Spleen (tissue), 11 donors: ENCODE data around the gene DNAJC4. TPM values are rescaled to one million over a fixed set of nuclear protein-coding genes. Genes with fewer than 3 reads are reported as not detected.

Source experiments
- DNase-seq: peaks from one replicate; pipeline ENCODE4 v3.0.0-alpha.2; 2020
- H3K27ac ChIP-seq, 8 donors: fragments of 200-600 bp; sonication (generic) in 7 of 8; 1 replicate in 4 of 8; 2 replicates in 4 of 8; pipeline versions ENCODE4 v1.5.0 to v1.8.0; 2016 to 2021; ENCODE audit warnings: inconsistent platforms in 4 of 8, mild to moderate bottlenecking in 4 of 8, moderate library complexity in 1 of 8
- H3K27me3 ChIP-seq, 7 donors: fragments of 200-600 bp; sonication (generic) in 6 of 7; replicated peaks in 1 of 7; 1 replicate in 4 of 7; 2 replicates in 3 of 7; pipeline versions ENCODE4 v1.5.0 to v1.8.0; 2016 to 2021; ENCODE audit warnings: inconsistent platforms in 3 of 7, mild to moderate bottlenecking in 1 of 7
- H3K36me3 ChIP-seq, 6 donors: fragments of 200-600 bp; sonication (generic) in 5 of 6; 1 replicate in 4 of 6; 2 replicates in 2 of 6; pipeline versions ENCODE4 v1.5.0 to v1.8.0; 2016 to 2021; ENCODE audit warnings: inconsistent platforms in 2 of 6
- H3K4me1 ChIP-seq, 6 donors: fragments of 200-600 bp; sonication (generic) in 5 of 6; 1 replicate in 3 of 6; 2 replicates in 3 of 6; pipeline versions ENCODE4 v1.5.0 to v1.8.0; 2016 to 2021; ENCODE audit warnings: inconsistent platforms in 3 of 6
- H3K4me3 ChIP-seq, 8 donors: fragments of 200-600 bp; sonication (generic) in 7 of 8; 1 replicate in 4 of 8; 2 replicates in 4 of 8; pipeline versions ENCODE4 v1.5.0 to v1.8.0; 2016 to 2021; ENCODE audit warnings: inconsistent platforms in 4 of 8, mild to moderate bottlenecking in 4 of 8, moderate library complexity in 2 of 8
- H3K9me3 ChIP-seq, 8 donors: fragments of 200-600 bp; sonication (generic) in 7 of 8; 1 replicate in 4 of 8; 2 replicates in 4 of 8; pipeline versions ENCODE4 v1.5.0 to v1.8.0; 2016 to 2021; ENCODE audit warnings: inconsistent platforms in 4 of 8
- POLR2A ChIP-seq, 3 donors: fragments of 450-650 bp; IDR thresholded peaks; one replicate each; pipeline ENCODE4 v1.5.1; 2017; ENCODE audit warnings: antibody characterized with exemption in 3 of 3, mild to moderate bottlenecking in 1 of 3
- POLR2AphosphoS5 ChIP-seq, 3 donors: sonication (generic); formaldehyde crosslinking; IDR thresholded peaks; one replicate each; pipeline ENCODE4 v1.5.1; 2017; ENCODE audit warnings: antibody characterized with exemption in 3 of 3
- WGBS, 5 donors: extraction: QIAGEN DNeasy Blood & Tissue Kit in 3 of 5; methylation state at CpG; one replicate each; pipeline versions ENCODE4 v1.1.5 to v1.1.7; 2013 to 2018; 5-methylcytosine and 5-hydroxymethylcytosine counted together
- intact Hi-C: fragments of 100-400 bp; cut with DNase I; formaldehyde crosslinking; loops from one replicate; pipeline ENCODE4 v1.15.0; 2023; ENCODE audit warnings: low total_unique reads
- polyA plus RNA-seq, 3 donors: library from polyadenylated mRNA; stranded (reverse); fragments of 200-250 nt; gene quantifications; one replicate each; pipeline ENCODE4 v1.2.1, GENCODE V29; 2013
- total RNA-seq, 7 donors: library from RNA; depleted of rRNA in 3 of 7; stranded (reverse); fragments of >200 nt in 3 of 7; fragmentation: NEBNext Ultra II Directional in 4 of 7; extraction: Animal tissue kit (Norgen Biotek cat#: 25700) in 4 of 7; gene quantifications; one replicate each; pipeline versions ENCODE4 v1.1.0 to v1.2.1, GENCODE V29; 2016 to 2021
- TF ChIP-seq, protein P1 (sequence below), 11 experiments: fragments of 200-600 bp in 7 of 11; fragments of 450-650 bp in 4 of 11; sonication (generic) in 4 of 11; IDR thresholded peaks in 8 of 11; conservative IDR thresholded peaks in 3 of 11; 1 replicate in 7 of 11; 2 replicates in 4 of 11; pipeline versions ENCODE4 v1.4.0 to v1.8.0; 2016 to 2021; ENCODE audit warnings: antibody characterized with exemption in 11 of 11, inconsistent platforms in 4 of 11, mild to moderate bottlenecking in 1 of 11
- donor health status: healthy with polysubstance abuse.
- donor health status: DM: no; HTN: no; CAD: no; lungs with moderate emphysema.
- donor health status: DM: no; HTN: no; CAD: no.
- donor health status: Bipolar disorder and iron deficiency.
- donor health status: healthy.
- donor health status: DM: no; HTN: no; CAD: no.
- donor health status: DM: yes; HTN: yes; CAD: no.

The DNAJC4 gene
- total and polyA plus RNA-seq, 10 donors, result 28.0 to 113 (median 54.2) TPM

DNA sequence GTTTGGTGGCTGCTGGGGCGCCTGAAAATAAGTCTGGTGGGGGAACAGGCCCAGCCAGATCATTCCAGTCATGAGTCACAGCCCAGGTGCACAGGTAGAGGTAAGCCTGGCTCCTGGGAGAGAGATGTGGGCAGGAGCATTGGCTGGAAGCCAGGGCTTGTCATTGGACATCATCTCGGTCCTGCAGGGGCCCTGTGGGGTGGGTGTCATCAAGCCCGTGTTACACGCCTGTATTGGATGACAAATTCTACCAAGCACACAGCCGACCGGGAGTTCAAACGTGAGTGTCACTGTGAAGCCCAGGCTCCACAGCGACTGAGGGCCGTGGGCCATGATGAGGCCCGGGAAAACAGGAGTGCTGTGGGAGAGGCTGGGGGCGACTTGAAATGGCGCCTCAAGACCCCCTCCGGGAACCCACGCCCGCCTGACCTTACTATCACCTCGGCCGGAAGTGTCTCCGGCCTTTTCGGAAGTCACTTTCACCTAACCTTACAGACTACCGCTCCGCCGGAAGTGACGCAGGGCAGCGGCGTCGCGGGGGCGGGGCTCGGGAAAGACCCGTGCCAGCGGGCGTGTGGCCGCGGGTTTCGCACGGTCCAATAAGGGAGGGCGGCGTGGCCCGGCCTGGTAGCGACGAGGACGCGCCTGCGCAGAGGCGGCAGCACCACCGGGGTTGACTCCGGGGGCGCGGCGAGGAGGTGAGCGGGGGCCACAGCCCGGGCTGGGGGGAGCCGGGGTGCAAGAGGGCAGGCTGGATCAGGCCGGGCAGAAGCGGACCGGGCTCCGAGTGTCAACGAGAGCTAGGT lies 10.3 kb downstream of the DNAJC4 start, which contains the start of gene FKBP2:
TSS of gene FKBP2 (plus strand) at position 661 of the 806 bp plus-strand sequence. CDS start 1,293 bp downstream, outside the sequence.
- Histone ChIP-seq H3K27me3 (no peaks in the 10 kb centered on the region), H3K4me3 (peak within 1 kb of the TSS; percentile 71 to 99 (median 86)), H3K36me3 (peaks cover 0 to 56% (median 28%) of the 10 kb centered on the region in 6 donors), H3K27ac (peak within 1 kb of the TSS; percentile 86 to 100 (median 98)), H3K4me1 (peaks cover 23 to 90% (median 67%) of the 10 kb centered on the region in 6 donors), H3K9me3 (no peaks in the 10 kb centered on the region)
- WGBS, 5 donors, result 1 to 2% (median 2%) methylated on average over 32 to 58 of the region's 58 CpGs
- DNase-seq, result peak; percentile 100
- intact Hi-C loops, result no loop called here
- TF ChIP-seq, protein P1, sequence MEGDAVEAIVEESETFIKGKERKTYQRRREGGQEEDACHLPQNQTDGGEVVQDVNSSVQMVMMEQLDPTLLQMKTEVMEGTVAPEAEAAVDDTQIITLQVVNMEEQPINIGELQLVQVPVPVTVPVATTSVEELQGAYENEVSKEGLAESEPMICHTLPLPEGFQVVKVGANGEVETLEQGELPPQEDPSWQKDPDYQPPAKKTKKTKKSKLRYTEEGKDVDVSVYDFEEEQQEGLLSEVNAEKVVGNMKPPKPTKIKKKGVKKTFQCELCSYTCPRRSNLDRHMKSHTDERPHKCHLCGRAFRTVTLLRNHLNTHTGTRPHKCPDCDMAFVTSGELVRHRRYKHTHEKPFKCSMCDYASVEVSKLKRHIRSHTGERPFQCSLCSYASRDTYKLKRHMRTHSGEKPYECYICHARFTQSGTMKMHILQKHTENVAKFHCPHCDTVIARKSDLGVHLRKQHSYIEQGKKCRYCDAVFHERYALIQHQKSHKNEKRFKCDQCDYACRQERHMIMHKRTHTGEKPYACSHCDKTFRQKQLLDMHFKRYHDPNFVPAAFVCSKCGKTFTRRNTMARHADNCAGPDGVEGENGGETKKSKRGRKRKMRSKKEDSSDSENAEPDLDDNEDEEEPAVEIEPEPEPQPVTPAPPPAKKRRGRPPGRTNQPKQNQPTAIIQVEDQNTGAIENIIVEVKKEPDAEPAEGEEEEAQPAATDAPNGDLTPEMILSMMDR (IDR thresholded peaks at IDR 0.05 in 8 of 11, conservative IDR thresholded peaks at IDR 0.05 in 3 of 11), result no peak
- TF ChIP-seq POLR2A (IDR thresholded peaks at IDR 0.05), result peak in 2 of 3 donors; percentile 26 to 39
- peak; percentile 97 to 99 (median 99) for TF ChIP-seq POLR2AphosphoS5 (IDR thresholded peaks at IDR 0.05)

DNA sequence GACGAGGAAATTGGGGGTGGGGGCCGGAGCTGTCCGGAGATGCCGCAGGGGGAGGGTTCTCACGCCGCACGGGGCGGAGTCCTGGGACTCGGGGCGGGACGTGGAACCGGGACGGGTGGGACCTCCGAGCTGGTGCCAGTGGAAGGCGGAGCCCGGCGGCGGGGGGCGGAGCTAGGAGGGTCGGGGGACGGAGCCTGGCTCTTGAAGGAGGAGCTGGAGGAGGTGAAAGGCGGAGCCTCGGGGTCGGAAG lies 10.8 kb downstream of the DNAJC4 start:
- Histone ChIP-seq H3K36me3 (peaks cover 0 to 51% (median 28%) of the 10 kb centered on the region in 6 donors), H3K4me1 (peaks cover 23 to 90% (median 66%) of the 10 kb centered on the region in 6 donors), H3K27me3 (no peaks in the 10 kb centered on the region), H3K27ac (peak overlapping the region; percentile 86 to 100 (median 98)), H3K9me3 (no peaks in the 10 kb centered on the region), H3K4me3 (peak overlapping the region; percentile 71 to 99 (median 86))
- TF ChIP-seq, protein P1 (IDR thresholded peaks at IDR 0.05 in 8 of 11, conservative IDR thresholded peaks at IDR 0.05 in 3 of 11), result peak in 2 of 11 experiments; percentile 9 to 39
- no peak for TF ChIP-seq POLR2A (IDR thresholded peaks at IDR 0.05)
- DNase-seq, result peak; percentile 100
- 0 to 2% (median 1%) methylated on average over 23 to 24 of the region's 24 CpGs for WGBS, 5 donors
- intact Hi-C loops, result no loop called here

DNA sequence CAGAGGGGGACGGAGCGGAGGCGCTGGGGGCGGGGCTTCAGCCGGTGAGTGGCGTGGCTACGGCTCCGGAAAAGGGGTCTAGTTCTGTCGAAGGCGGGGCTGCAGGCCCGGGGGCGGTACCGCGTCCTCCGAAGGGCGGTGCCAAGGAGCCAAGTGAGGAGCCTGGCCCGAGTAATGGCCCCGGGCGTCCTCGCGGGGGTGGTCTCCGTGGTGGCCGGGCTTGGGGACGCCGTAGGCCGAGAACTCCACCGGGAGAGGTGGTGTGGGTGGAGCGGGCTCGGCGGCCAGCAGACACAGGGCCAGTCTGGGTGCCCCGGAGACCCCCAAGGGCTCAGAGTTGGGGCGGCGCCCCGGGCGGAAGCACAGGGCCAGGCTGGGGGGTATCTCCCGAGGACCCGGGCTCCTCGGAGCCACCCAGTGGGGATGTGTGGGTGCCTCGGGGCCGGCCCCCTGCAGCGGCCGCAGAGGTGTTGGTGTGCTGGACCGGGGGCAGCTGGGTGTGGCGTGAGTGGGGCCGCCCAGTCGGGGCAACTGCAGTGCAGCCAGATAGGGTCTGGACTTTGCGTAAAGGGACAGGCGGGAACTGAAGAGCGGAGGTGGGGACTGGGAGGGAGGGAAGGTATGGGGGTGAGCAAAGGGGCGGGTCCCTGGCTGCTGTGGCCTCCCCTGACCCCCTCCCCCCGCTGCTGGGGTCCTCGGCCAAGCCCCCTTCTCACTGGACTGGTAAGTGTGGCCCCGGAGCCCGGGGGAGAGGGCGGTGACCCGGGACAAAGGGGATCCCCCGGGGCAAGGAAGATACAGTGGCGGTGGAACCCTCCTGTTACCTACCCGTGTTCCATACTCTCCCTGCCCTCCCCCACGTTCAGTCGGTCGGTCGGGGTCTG lies 11.4 kb downstream of the DNAJC4 start:
- peak overlapping the region; percentile 71 to 99 (median 86) for H3K4me3 ChIP-seq
- intact Hi-C loops, result no loop called here
- TF ChIP-seq POLR2AphosphoS5 (IDR thresholded peaks at IDR 0.05), result peak; percentile 56 to 74 (median 71)
- TF ChIP-seq, protein P1 (IDR thresholded peaks at IDR 0.05 in 8 of 11, conservative IDR thresholded peaks at IDR 0.05 in 3 of 11), result peak in 2 of 11 experiments; percentile 11 to 36
- TF ChIP-seq POLR2A (IDR thresholded peaks at IDR 0.05), result no peak
- WGBS, 5 donors, result 0 to 1% (median 1%) methylated on average over 28 to 63 of the region's 63 CpGs
- peak overlapping the region; percentile 86 to 100 (median 98) for H3K27ac ChIP-seq
- DNase-seq, result no peak
- H3K36me3 ChIP-seq, result peaks cover 0 to 48% (median 28%) of the 10 kb centered on the region in 6 donors
- peaks cover 23 to 88% (median 65%) of the 10 kb centered on the region in 6 donors for H3K4me1 ChIP-seq
- H3K27me3 ChIP-seq, result no peaks in the 10 kb centered on the region
- no peaks in the 10 kb centered on the region for H3K9me3 ChIP-seq
